Fibroblast of mammary gland (primary cell): Measurements from ENCODE around the gene COG5.
A peak's percentile ranks its signal among the peaks of the same experiment; 100 is the strongest.

ENCODE experiments used
- DNase-seq: peaks from one replicate; pipeline ENCODE4 v3.0.0-alpha.2; 2010; ENCODE audit warnings: low read depth
- H3K4me3 ChIP-seq: 2 replicates; pipeline ENCODE4 v1.5.1; 2011; ENCODE audit warnings: low read depth, mild to moderate bottlenecking, low read length, moderate library complexity; ENCODE audit not compliant: control insufficient read depth
- CTCF ChIP-seq: conservative IDR thresholded peaks from 2 replicates; pipeline ENCODE4 v1.5.1; 2011; ENCODE audit warnings: low read depth, low read length, inconsistent platforms; ENCODE audit not compliant: control insufficient read depth, insufficient read depth

COG5 gene

GRCh38 chr7:107461938-107462533 lies 101.7 kb downstream of the COG5 start:
- TF ChIP-seq CTCF: no peak
- DNase-seq: no peak
- no peak overlapping the region for H3K4me3 ChIP-seq

GRCh38 chr7:107453388-107453787 lies 110.3 kb downstream of the COG5 start:
- no peak for DNase-seq
- H3K4me3 ChIP-seq: no peak overlapping the region
- TF ChIP-seq CTCF: no peak

- no peak overlapping the region for H3K4me3 ChIP-seq
- no peak for TF ChIP-seq CTCF
- DNase-seq: peak; percentile 51
Observed at GRCh38 chr7:107450970-107451369, 112.8 kb downstream of the COG5 start.

GRCh38 chr7:107446988-107447387 lies 116.7 kb downstream of the COG5 start:
- no peak overlapping the region for H3K4me3 ChIP-seq
- TF ChIP-seq CTCF: no peak
- peak; percentile 52 for DNase-seq

- no peak overlapping the region for H3K4me3 ChIP-seq
- peak; percentile 87 for DNase-seq
- no peak for TF ChIP-seq CTCF
Observed at GRCh38 chr7:107446531-107446930, 117.2 kb downstream of the COG5 start.

GRCh38 chr7:107442678-107443077 lies 121.0 kb downstream of the COG5 start:
- no peak for TF ChIP-seq CTCF
- DNase-seq: no peak
- no peak overlapping the region for H3K4me3 ChIP-seq
